Hepatocyte (in vitro differentiated cells): ENCODE results near the gene EHD1. TPM values are rescaled to one million over a fixed set of nuclear protein-coding genes. Genes with fewer than 3 reads are reported as not detected.

Source experiments
- DNase-seq: peaks from one replicate; pipeline ENCODE4 v3.0.0-alpha.2; 2016; ENCODE audit warnings: low spot score
- H2AFZ ChIP-seq: fragments of 200-600 bp; sonication (generic); 2 replicates; pipeline ENCODE4 v1.6.0; 2016; ENCODE audit warnings: antibody characterized with exemption, mild to moderate bottlenecking
- H3K27ac ChIP-seq: fragments of 200-600 bp; sonication (generic); 2 replicates; pipeline ENCODE4 v1.5.1; 2016; ENCODE audit warnings: mild to moderate bottlenecking
- H3K27me3 ChIP-seq: fragments of 200-600 bp; sonication (generic); 2 replicates; pipeline ENCODE4 v1.6.1; 2016
- H3K36me3 ChIP-seq: fragments of 200-600 bp; sonication (generic); replicated peaks from 2 replicates; pipeline ENCODE4 v1.5.1; 2016; ENCODE audit warnings: low read depth; ENCODE audit not compliant: insufficient read depth
- H3K4me1 ChIP-seq: fragments of 200-600 bp; sonication (generic); 2 replicates; pipeline ENCODE4 v1.5.1; 2016; ENCODE audit warnings: mild to moderate bottlenecking, moderate library complexity; ENCODE audit not compliant: insufficient read depth
- H3K4me2 ChIP-seq: fragments of 200-600 bp; sonication (generic); 2 replicates; pipeline ENCODE4 v1.6.0; 2016
- H3K4me3 ChIP-seq: fragments of 200-600 bp; sonication (generic); 2 replicates; pipeline ENCODE4 v1.5.1; 2016; ENCODE audit warnings: mild to moderate bottlenecking
- H3K79me2 ChIP-seq: fragments of 200-600 bp; sonication (generic); 2 replicates; pipeline ENCODE4 v1.6.0; 2017; ENCODE audit warnings: mild to moderate bottlenecking
- H3K9me2 ChIP-seq: fragments of 200-600 bp; sonication (generic); replicated peaks from 2 replicates; pipeline ENCODE4 v1.6.0; 2017; ENCODE audit warnings: mild to moderate bottlenecking; ENCODE audit not compliant: insufficient read depth
- H3K9me3 ChIP-seq: fragments of 200-600 bp; sonication (generic); 2 replicates; pipeline ENCODE4 v1.5.1; 2016; ENCODE audit warnings: low read depth, mild to moderate bottlenecking
- H4K20me1 ChIP-seq: fragments of 200-600 bp; sonication (generic); 2 replicates; pipeline ENCODE4 v1.6.0; 2016; ENCODE audit warnings: mild to moderate bottlenecking; ENCODE audit not compliant: insufficient read depth, poor library complexity, severe bottlenecking
- EZH2 ChIP-seq: fragments of 200-600 bp; sonication (generic); IDR thresholded peaks from 2 replicates; pipeline ENCODE4 v1.6.1; 2016; ENCODE audit warnings: antibody characterized with exemption, mild to moderate bottlenecking, borderline replicate concordance
- EZH2phosphoT487 ChIP-seq: fragments of 200-600 bp; sonication (generic); IDR thresholded peaks from one replicate; pipeline ENCODE4 v1.6.1; 2018; ENCODE audit warnings: antibody characterized with exemption, mild to moderate bottlenecking, low read depth, moderate library complexity; ENCODE audit not compliant: unreplicated experiment, severe bottlenecking
- WGBS: methylation state at CpG from one replicate; pipeline ENCODE4 v1.1.6; 2016; ENCODE audit warnings: low lambda C conversion rate; ENCODE audit errors: missing lambda C conversion rate; 5-methylcytosine and 5-hydroxymethylcytosine counted together
- polyA plus RNA-seq: library from polyadenylated mRNA; unstranded; fragments of >200 nt; fragmentation: Nextera tagmentation; extraction: Ambion mirVana; gene quantifications from 2 replicates; pipeline ENCODE4 v1.2.1, GENCODE V29; 2016
- total RNA-seq: library from RNA; depleted of rRNA; stranded (reverse); fragments of >200 nt; gene quantifications from 2 replicates; pipeline ENCODE4 v1.2.3, GENCODE V29; 2014
- TF ChIP-seq, protein P1 (sequence below): fragments of 200-600 bp; sonication (generic); IDR thresholded peaks from 2 replicates; pipeline ENCODE4 v1.5.1; 2016; ENCODE audit warnings: antibody characterized with exemption, mild to moderate bottlenecking; ENCODE audit not compliant: poor library complexity

The EHD1 gene
- total and polyA plus RNA-seq, 2 experiments from 2014 or later: 52.4 to 69.5 TPM

DNA sequence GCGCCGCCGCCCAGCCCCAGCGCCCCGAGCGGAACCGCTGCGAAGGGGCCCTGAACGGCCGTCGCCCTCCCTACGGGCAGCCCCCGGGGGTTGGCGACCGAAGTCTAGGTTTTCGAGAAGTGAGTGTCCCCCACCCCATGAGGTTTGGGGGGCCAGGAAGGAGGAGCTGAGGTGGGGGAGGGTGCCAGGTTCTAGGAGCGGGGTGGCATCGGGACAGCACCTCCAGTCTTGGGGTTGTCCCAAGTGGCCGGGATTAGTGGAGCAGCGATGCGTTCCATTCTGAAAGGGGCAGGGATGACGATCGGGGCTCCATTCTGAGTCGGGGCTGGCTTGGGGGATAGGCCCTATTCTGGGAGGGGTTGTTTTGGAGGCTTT, 46.5 kb upstream of the EHD1 start:
- Histone ChIP-seq H3K4me3 (peak overlapping the region; percentile 91), H3K79me2 (peaks cover 8% of the 10 kb centered on the region), H3K4me1 (peaks cover 3% of the 10 kb centered on the region), H3K9me3 (no peaks in the 10 kb centered on the region), H3K4me2 (peak overlapping the region; percentile 89), H3K36me3 (no peaks in the 10 kb centered on the region), H3K27ac (peak overlapping the region; percentile 15), H3K9me2 (no peaks in the 10 kb centered on the region), H3K27me3 (no peaks in the 10 kb centered on the region), H2AFZ (peak overlapping the region; percentile 86), H4K20me1 (no peaks in the 10 kb centered on the region)
- no peak for TF ChIP-seq EZH2
- TF ChIP-seq, protein P1, sequence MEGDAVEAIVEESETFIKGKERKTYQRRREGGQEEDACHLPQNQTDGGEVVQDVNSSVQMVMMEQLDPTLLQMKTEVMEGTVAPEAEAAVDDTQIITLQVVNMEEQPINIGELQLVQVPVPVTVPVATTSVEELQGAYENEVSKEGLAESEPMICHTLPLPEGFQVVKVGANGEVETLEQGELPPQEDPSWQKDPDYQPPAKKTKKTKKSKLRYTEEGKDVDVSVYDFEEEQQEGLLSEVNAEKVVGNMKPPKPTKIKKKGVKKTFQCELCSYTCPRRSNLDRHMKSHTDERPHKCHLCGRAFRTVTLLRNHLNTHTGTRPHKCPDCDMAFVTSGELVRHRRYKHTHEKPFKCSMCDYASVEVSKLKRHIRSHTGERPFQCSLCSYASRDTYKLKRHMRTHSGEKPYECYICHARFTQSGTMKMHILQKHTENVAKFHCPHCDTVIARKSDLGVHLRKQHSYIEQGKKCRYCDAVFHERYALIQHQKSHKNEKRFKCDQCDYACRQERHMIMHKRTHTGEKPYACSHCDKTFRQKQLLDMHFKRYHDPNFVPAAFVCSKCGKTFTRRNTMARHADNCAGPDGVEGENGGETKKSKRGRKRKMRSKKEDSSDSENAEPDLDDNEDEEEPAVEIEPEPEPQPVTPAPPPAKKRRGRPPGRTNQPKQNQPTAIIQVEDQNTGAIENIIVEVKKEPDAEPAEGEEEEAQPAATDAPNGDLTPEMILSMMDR: no peak
- TF ChIP-seq EZH2phosphoT487: no peak
- peak; percentile 34 for DNase-seq
- WGBS: 0% methylated on average over 19 of the region's 24 CpGs

DNA sequence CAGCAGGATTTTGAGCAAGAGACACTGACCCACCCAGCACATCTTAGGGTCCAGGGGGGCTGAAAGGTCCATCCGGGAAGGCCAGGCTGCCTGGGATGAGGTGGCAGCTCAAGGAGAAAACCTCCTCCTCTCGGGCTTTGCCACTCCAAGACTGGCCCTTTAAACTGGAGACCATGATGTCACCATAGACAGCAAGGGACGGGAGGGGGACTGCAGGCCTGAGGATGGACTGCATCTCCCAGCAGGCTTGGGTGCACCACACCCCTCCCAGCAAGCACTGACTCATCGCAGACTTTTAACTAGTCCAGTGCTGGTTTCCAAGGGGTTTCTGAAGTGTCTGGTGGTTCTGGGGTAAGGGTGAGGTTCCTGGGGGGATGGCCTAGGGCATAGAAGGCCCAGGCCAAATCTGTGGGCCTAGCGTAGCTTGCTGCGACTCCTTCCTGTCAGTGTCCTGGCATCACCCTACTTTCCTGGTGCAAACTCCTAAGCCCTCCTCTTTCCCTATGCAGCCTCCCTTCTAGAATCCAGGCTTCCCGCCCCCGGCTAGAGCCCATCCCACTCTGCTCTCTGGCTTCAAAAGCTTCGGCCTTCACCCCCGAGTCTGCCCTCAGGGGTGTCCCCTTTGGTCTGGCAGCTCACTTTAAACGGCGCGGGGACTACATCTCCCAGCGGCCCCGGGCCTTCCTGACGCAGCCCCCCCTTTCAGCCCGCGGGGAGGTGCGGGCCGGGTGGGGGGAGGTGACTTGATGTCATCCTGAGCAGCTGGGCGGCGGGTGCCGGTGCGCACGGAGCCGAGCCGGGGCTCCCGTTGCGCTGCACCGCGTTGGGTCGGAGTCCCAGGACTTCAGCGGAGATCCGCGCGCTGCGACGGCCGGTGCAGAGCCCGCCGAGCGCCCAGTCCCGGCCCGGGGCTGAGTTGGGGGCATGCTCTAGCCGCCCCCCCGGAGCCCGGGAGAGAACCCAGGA, 45.8 kb upstream of the EHD1 start, which contains the start of gene PPP2R5B:
Gene PPP2R5B, plus strand, starts transcription at position 746 of the 966 bp plus-strand sequence. CDS start 1,046 bp downstream, outside the sequence.
- peak; percentile 96 for DNase-seq
- H3K27me3 ChIP-seq: no peaks in the 10 kb centered on the region
- peak within 1 kb of the TSS; percentile 86 for H2AFZ ChIP-seq
- peaks cover 3% of the 10 kb centered on the region for H3K4me1 ChIP-seq
- peaks cover 8% of the 10 kb centered on the region for H3K79me2 ChIP-seq
- H4K20me1 ChIP-seq: no peaks in the 10 kb centered on the region
- peak within 1 kb of the TSS; percentile 89 for H3K27ac ChIP-seq
- no peaks in the 10 kb centered on the region for H3K9me2 ChIP-seq
- 4% methylated on average over 27 of the region's 47 CpGs for WGBS
- TF ChIP-seq, protein P1: no peak
- TF ChIP-seq EZH2phosphoT487: no peak
- no peak for TF ChIP-seq EZH2
- H3K36me3 ChIP-seq: no peaks in the 10 kb centered on the region
- H3K4me2 ChIP-seq: peak within 1 kb of the TSS; percentile 89
- no peaks in the 10 kb centered on the region for H3K9me3 ChIP-seq
- H3K4me3 ChIP-seq: peak within 1 kb of the TSS; percentile 91

DNA sequence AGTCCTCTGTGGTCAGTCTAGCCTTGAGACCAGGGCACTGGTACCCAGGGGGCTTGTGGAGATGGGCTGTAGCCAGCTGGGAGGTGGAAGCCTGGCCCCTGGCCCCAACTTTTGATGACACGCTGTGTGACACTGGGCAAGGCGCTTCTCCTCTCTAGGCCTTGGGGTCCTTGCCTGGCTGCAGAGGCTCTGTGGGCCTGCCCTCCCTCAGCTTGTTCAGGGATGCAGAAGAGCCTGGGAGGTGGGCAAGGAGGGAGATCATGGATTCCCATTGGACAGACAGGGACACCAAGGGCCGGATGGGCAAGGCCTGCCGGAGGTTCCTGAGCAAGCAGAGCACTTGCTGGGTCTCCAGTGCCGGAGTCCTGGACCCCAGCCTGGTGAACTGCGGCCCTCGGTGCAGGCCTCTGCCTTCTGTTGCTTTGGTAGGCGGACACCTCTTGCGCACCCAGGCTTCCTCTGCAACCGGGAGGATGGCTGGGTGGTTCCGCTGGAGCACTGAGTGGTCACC, 44.8 kb upstream of the EHD1 start:
- no peak overlapping the region for H2AFZ ChIP-seq
- H3K4me1 ChIP-seq: peaks cover 6% of the 10 kb centered on the region
- H3K27ac ChIP-seq: no peak overlapping the region
- no peaks in the 10 kb centered on the region for H3K27me3 ChIP-seq
- peak overlapping the region; percentile 89 for H3K4me2 ChIP-seq
- H3K9me2 ChIP-seq: no peaks in the 10 kb centered on the region
- no peaks in the 10 kb centered on the region for H3K9me3 ChIP-seq
- no peak for TF ChIP-seq EZH2
- TF ChIP-seq, protein P1: no peak
- 96% methylated on average over 11 of the region's 11 CpGs for WGBS
- H3K79me2 ChIP-seq: peaks cover 10% of the 10 kb centered on the region
- no peak overlapping the region for H3K4me3 ChIP-seq
- H3K36me3 ChIP-seq: no peaks in the 10 kb centered on the region
- H4K20me1 ChIP-seq: no peaks in the 10 kb centered on the region
- DNase-seq: no peak
